IMR-90 (cell line): ENCODE measurements around the gene PIEZO2. TPM values are rescaled to one million over a fixed set of nuclear protein-coding genes. Genes with fewer than 3 reads are reported as not detected.

ENCODE experiments used
- ATAC-seq: fragments of 200-7000 bp; cut with Tn5 transposase; 2 replicates; pipeline ENCODE4 v1.9.1; 2020; ENCODE audit warnings: low read depth, mild to moderate bottlenecking, moderate library complexity
- BruUV-seq: library from RNA; stranded (reverse); fragments of 400-500 nt; replicated peaks from 2 replicates; lab custom pipeline; 2021; lab: Mats Ljungman, UMichigan
- CTCF ChIA-PET: fragments of 300-600 bp; formaldehyde crosslinking; extraction: SDS; loops from one replicate; lab custom pipeline; 2021; ENCODE audit warnings: antibody characterized with exemption; lab: Yijun Ruan, JAX
- POLR2A ChIA-PET: fragments of 300-600 bp; sonication (Branson Sonifier 250); formaldehyde crosslinking; loops from one replicate; lab custom pipeline; 2022; ENCODE audit warnings: antibody characterized with exemption; ENCODE audit not compliant: unreplicated experiment; lab: Charles Lee
- DNase-seq: peaks from one replicate; pipeline ENCODE4 v3.0.0; 2013
- H2AFZ ChIP-seq: replicated peaks from 2 replicates; pipeline ENCODE3; 2013; ENCODE audit warnings: low read length, mild to moderate bottlenecking; ENCODE audit not compliant: poor library complexity
- H2AK5ac ChIP-seq: 2 replicates; pipeline ENCODE4 v1.6.1; 2013; ENCODE audit warnings: low read depth, low read length, inconsistent platforms
- H2AK9ac ChIP-seq: replicated peaks from 2 replicates; pipeline ENCODE3; 2013; ENCODE audit warnings: mild to moderate bottlenecking, low read depth, low read length, moderate library complexity; ENCODE audit not compliant: poor library complexity
- H2BK120ac ChIP-seq: 2 replicates; pipeline ENCODE4 v1.6.1; 2013; ENCODE audit warnings: low read depth, low read length, inconsistent platforms
- H2BK15ac ChIP-seq: 3 replicates; pipeline ENCODE4 v1.6.1; 2013; ENCODE audit warnings: low read depth, low read length, inconsistent platforms
- H2BK20ac ChIP-seq: 2 replicates; pipeline ENCODE4 v1.6.1; 2013; ENCODE audit warnings: low read depth, mild to moderate bottlenecking, inconsistent platforms, low read length, moderate library complexity
- H2BK5ac ChIP-seq: 2 replicates; pipeline ENCODE4 v1.6.1; 2013; ENCODE audit warnings: mild to moderate bottlenecking, low read depth, low read length, inconsistent platforms; ENCODE audit not compliant: poor library complexity, severe bottlenecking
- H3K14ac ChIP-seq: replicated peaks from 2 replicates; pipeline ENCODE4 v1.6.1; 2013; ENCODE audit warnings: low read depth, low read length, inconsistent platforms
- H3K18ac ChIP-seq: 2 replicates; pipeline ENCODE4 v1.6.1; 2013; ENCODE audit warnings: low read depth, low read length, control low read depth
- H3K23ac ChIP-seq: 2 replicates; pipeline ENCODE4 v1.6.1; 2013; ENCODE audit warnings: low read depth, low read length, inconsistent platforms
- H3K27ac ChIP-seq: 2 replicates; pipeline ENCODE4 v1.5.1; 2013; ENCODE audit warnings: mild to moderate bottlenecking, control low read depth, low read length; ENCODE audit not compliant: insufficient read depth
- H3K27me3 ChIP-seq: 2 replicates; pipeline ENCODE4 v1.6.1; 2013; ENCODE audit warnings: low read length; ENCODE audit not compliant: control insufficient read depth, insufficient read depth
- H3K36me3 ChIP-seq: 2 replicates; pipeline ENCODE4 v1.6.1; 2013; ENCODE audit warnings: low read length, mixed read lengths; ENCODE audit not compliant: control insufficient read depth, insufficient read depth
- H3K4ac ChIP-seq: 2 replicates; pipeline ENCODE4 v1.6.1; 2013; ENCODE audit warnings: low read depth, low read length, inconsistent platforms
- H3K4me1 ChIP-seq: 2 replicates; pipeline ENCODE4 v1.6.1; 2013; ENCODE audit warnings: low read length, mixed read lengths; ENCODE audit not compliant: control insufficient read depth, insufficient read depth
- H3K4me2 ChIP-seq: 2 replicates; pipeline ENCODE4 v1.6.1; 2013; ENCODE audit warnings: low read depth, mild to moderate bottlenecking, control low read depth, low read length, moderate library complexity
- H3K4me3 ChIP-seq: 2 replicates; pipeline ENCODE4 v1.5.1; 2013; ENCODE audit warnings: low read depth, mild to moderate bottlenecking, control low read depth, low read length, moderate library complexity; ENCODE audit not compliant: insufficient read depth
- H3K56ac ChIP-seq: 2 replicates; pipeline ENCODE4 v1.6.1; 2013; ENCODE audit warnings: low read length, inconsistent platforms; ENCODE audit not compliant: insufficient read depth; ENCODE audit errors: extremely low read depth
- H3K79me1 ChIP-seq, 2 experiments: 2 replicates each; pipeline ENCODE4 v1.6.1; 2013; ENCODE audit warnings: low read length in 2 of 2, inconsistent platforms in 1 of 2, low read depth in 1 of 2
- H3K9ac ChIP-seq: 2 replicates; pipeline ENCODE4 v1.6.1; 2013; ENCODE audit warnings: low read depth, low read length, control low read depth
- H3K9me1 ChIP-seq: 2 replicates; pipeline ENCODE4 v1.6.1; 2013; ENCODE audit warnings: low read length, inconsistent platforms; ENCODE audit not compliant: insufficient read depth
- H3K9me3 ChIP-seq: 2 replicates; pipeline ENCODE4 v1.6.1; 2013; ENCODE audit warnings: low read length; ENCODE audit not compliant: control insufficient read depth, insufficient read depth
- H4K20me1 ChIP-seq: 2 replicates; pipeline ENCODE4 v1.6.1; 2013; ENCODE audit warnings: low read length, inconsistent platforms; ENCODE audit not compliant: insufficient read depth
- H4K5ac ChIP-seq: 2 replicates; pipeline ENCODE4 v1.6.1; 2013; ENCODE audit warnings: mild to moderate bottlenecking, low read depth, low read length, control low read depth
- H4K8ac ChIP-seq, 2 experiments: 2 replicates each; pipeline ENCODE4 v1.6.1; 2013; ENCODE audit warnings: low read depth in 2 of 2, low read length in 2 of 2, control low read depth in 1 of 2, inconsistent platforms in 1 of 2
- H4K91ac ChIP-seq: 2 replicates; pipeline ENCODE4 v1.6.1; 2013; ENCODE audit warnings: low read depth, low read length, inconsistent platforms; ENCODE audit not compliant: insufficient read depth
- BHLHE40 ChIP-seq: fragments of 150-350 bp; IDR thresholded peaks from 2 replicates; pipeline ENCODE4 v1.6.1; 2016; ENCODE audit warnings: mild to moderate bottlenecking, low read depth, low read length
- MAFK ChIP-seq: IDR thresholded peaks from 2 replicates; pipeline ENCODE4 v1.6.1; 2012; ENCODE audit warnings: low read depth, low read length, improper control_type of control experiment
- MXI1 ChIP-seq: IDR thresholded peaks from 2 replicates; pipeline ENCODE4 v1.6.1; 2012; ENCODE audit warnings: low read depth, mild to moderate bottlenecking, low read length, moderate library complexity, borderline replicate concordance
- RAD21 ChIP-seq: IDR thresholded peaks from 2 replicates; pipeline ENCODE4 v1.6.1; 2012; ENCODE audit warnings: low read length, improper control_type of control experiment
- RCOR1 ChIP-seq: IDR thresholded peaks from 2 replicates; pipeline ENCODE4 v1.6.1; 2012; ENCODE audit warnings: mild to moderate bottlenecking, low read length, improper control_type of control experiment; ENCODE audit not compliant: insufficient replicate concordance
- RFX5 ChIP-seq: IDR thresholded peaks from 2 replicates; pipeline ENCODE4 v1.8.0; 2012; ENCODE audit warnings: low read depth, mild to moderate bottlenecking, low read length, moderate library complexity
- WGBS, 2 experiments: methylation state at CpG; one replicate each; pipeline versions ENCODE4 v1.1.5 to v1.1.7; 2013; ENCODE audit warnings: missing lambda C conversion rate in 2 of 2; ENCODE audit not compliant: insufficient read length in 1 of 2; ENCODE audit errors: extremely low coverage in 2 of 2; 5-methylcytosine and 5-hydroxymethylcytosine counted together
- dilution Hi-C: fragments of 300-500 bp; cut with HindIII; formaldehyde crosslinking; loops from one replicate; pipeline ENCODE4 v1.14.3; 2018; ENCODE audit warnings: low sequenced_read_pairs; ENCODE audit not compliant: unreplicated experiment
- in situ Hi-C: fragments of 300-500 bp; cut with MboI; formaldehyde crosslinking; loops from 3 replicates; pipeline ENCODE4 v1.14.3; 2019; ENCODE audit warnings: low sequenced_read_pairs, inconsistent platforms, mixed read lengths
- intact Hi-C: fragments of 100-400 bp; cut with micrococcal nuclease; formaldehyde crosslinking; loops from 2 replicates; pipeline ENCODE4 v1.10.0; 2022
- polyA plus RNA-seq, 3 experiments: library from polyadenylated mRNA; depleted of rRNA; stranded (reverse); fragments of >200 nt; gene quantifications; 2 replicates each; pipeline ENCODE4 v1.2.3, GENCODE V29; 2012; ENCODE audit warnings: low replicate concordance in 1 of 3
- total RNA-seq: library from RNA; depleted of rRNA; stranded (reverse); fragments of >200 nt; gene quantifications from 2 replicates; pipeline ENCODE4 v1.2.3, GENCODE V29; 2012
- TF ChIP-seq, protein P1 (sequence below): conservative IDR thresholded peaks from 2 replicates; pipeline ENCODE4 v1.5.1; 2012; ENCODE audit warnings: mild to moderate bottlenecking, low read depth, low read length, improper control_type of control experiment

The PIEZO2 gene
- total and polyA plus RNA-seq, 2 of the 4 experiments (the other 2 are of a cell fraction), result 2.4 to 4.1 TPM

DNA sequence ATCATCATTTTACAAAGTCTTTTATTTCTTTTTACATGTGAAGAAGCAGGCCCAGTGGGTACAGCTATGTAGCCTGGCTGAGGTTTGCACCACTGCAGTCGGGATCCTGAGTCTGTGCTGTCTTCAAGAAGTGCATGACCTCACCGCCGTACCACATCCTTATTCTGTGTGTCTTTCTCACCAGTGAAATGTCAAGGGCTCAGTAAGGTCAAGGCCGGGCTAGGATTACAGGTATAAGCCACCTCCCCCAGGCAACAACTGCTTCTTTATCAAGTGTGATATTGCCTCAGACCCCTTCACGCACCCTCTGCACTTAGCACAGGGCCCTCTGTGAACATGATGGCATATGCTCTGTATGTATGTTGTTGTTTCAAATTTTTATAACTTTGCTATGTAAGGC, 76.7 kb downstream of the PIEZO2 start:
- H2AK9ac ChIP-seq, result no peak overlapping the region
- dilution Hi-C loops, result no loop called here
- H4K8ac ChIP-seq, result no peak overlapping the region
- no peak overlapping the region for H3K23ac ChIP-seq
- H2BK120ac ChIP-seq, result no peak overlapping the region
- no peak overlapping the region for H4K5ac ChIP-seq
- no peak overlapping the region for H3K4me2 ChIP-seq
- H2BK20ac ChIP-seq, result no peak overlapping the region
- TF ChIP-seq BHLHE40 (no peak), MAFK (no peak), RFX5 (no peak), MXI1 (no peak), RAD21 (no peak), RCOR1 (no peak)
- TF ChIP-seq, protein P1, sequence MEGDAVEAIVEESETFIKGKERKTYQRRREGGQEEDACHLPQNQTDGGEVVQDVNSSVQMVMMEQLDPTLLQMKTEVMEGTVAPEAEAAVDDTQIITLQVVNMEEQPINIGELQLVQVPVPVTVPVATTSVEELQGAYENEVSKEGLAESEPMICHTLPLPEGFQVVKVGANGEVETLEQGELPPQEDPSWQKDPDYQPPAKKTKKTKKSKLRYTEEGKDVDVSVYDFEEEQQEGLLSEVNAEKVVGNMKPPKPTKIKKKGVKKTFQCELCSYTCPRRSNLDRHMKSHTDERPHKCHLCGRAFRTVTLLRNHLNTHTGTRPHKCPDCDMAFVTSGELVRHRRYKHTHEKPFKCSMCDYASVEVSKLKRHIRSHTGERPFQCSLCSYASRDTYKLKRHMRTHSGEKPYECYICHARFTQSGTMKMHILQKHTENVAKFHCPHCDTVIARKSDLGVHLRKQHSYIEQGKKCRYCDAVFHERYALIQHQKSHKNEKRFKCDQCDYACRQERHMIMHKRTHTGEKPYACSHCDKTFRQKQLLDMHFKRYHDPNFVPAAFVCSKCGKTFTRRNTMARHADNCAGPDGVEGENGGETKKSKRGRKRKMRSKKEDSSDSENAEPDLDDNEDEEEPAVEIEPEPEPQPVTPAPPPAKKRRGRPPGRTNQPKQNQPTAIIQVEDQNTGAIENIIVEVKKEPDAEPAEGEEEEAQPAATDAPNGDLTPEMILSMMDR, result no peak
- H3K9ac ChIP-seq, result no peak overlapping the region
- H2BK15ac ChIP-seq, result no peak overlapping the region
- H3K4ac ChIP-seq, result no peak overlapping the region
- no peak overlapping the region for H2BK5ac ChIP-seq
- BruUV-seq, result no TSS peak
- H3K14ac ChIP-seq, result no peak overlapping the region
- WGBS, 2 experiments, result 100% methylated on average over 1 of the region's 5 CpGs; no CpG with 5 or more reads in 1 of the 2 experiments
- DNase-seq, result no peak
- no peaks in the 10 kb centered on the region for H3K9me1 ChIP-seq
- H3K9me3 ChIP-seq, result no peaks in the 10 kb centered on the region
- POLR2A ChIA-PET, result no interaction called here
- intact Hi-C loops, result no loop called here
- no peak overlapping the region for H3K18ac ChIP-seq
- no peaks in the 10 kb centered on the region for H4K20me1 ChIP-seq
- in situ Hi-C loops, result no loop called here
- no peak overlapping the region for H3K27ac ChIP-seq
- H4K91ac ChIP-seq, result no peak overlapping the region
- H3K36me3 ChIP-seq, result no peaks in the 10 kb centered on the region
- CTCF ChIA-PET, result no interaction called here
- H3K79me1 ChIP-seq, result no peaks in the 10 kb centered on the region
- no peak overlapping the region for H3K4me3 ChIP-seq
- no peak overlapping the region for H3K56ac ChIP-seq
- no peak for ATAC-seq
- no peaks in the 10 kb centered on the region for H3K27me3 ChIP-seq
- peaks cover 2% of the 10 kb centered on the region; the same call in 1 of the 2 replicates for H3K4me1 ChIP-seq
- H2AFZ ChIP-seq, result no peak overlapping the region
- no peak overlapping the region for H2AK5ac ChIP-seq
